ENCODE results near the gene PRR15.

Gene PRR15

DNA sequence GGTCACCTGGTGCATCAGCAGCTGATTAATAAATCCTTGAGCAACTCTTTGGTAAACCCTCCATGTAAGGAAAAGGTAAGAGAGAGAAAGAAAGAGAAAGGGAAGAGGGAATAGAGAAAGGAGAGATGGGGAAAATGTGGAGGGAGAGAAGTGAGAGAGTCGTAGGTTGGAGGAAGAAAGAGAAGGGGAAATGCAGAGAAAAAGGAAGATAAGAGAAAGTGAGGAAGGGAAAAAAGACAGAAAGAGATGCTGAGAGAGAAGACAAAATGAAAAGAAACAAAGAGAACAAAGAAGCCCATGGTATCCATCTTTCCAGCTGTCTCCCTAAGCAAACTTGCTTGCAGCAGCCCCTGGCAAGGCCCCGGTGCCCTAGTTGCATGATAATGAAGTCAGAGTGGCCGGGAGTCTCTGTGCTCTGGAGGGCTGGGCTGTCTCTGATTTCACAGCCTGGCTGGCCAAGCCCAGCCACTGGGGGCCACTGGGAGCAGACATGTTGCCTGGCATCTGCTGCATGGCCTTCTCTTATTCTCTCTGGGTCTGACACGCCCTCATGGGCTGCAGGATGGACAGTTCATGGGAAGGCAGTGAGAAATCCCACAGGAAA is 48.4 kb downstream of the PRR15 start:
- no peak for DNase-seq

DNA sequence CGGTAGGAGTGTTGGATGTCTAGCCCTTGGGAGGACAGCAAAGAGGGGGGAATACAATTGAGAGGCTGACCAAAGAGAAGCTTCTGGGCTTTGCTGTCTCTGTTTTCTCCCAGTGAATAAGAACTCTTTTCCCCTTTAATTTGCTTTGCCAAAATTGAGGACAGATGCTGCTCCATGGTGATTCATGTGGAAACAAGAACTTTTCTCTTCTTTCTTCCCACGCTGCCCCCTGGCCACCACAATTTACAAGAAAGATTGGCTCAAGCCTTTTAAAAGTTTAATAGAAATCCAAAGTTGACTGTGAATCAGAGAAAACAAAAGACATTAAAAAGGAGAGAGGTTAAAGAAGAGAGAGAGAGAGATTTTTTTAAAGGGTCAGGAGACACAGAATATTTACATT is 49.0 kb downstream of the PRR15 start:
- no peak for DNase-seq

DNA sequence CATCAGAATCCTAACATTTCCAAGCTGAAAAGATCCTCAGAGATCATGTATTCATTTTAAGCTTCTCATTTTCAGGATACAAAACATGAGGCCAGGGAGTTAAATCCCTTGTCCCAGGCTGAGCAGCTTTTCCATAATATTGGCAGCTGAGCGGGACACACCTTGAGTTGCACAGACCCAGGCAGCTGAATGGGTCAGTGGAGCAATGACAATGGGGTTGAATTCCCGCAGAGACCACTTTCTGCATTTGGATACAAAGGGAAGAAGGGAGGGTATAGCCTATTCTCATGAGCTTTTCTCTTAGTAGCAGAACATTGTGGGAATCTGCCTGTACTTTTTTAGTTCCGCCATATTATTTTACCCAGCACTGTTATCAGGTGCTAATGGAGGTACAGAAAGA is 49.5 kb downstream of the PRR15 start:
- no peak for DNase-seq

DNA sequence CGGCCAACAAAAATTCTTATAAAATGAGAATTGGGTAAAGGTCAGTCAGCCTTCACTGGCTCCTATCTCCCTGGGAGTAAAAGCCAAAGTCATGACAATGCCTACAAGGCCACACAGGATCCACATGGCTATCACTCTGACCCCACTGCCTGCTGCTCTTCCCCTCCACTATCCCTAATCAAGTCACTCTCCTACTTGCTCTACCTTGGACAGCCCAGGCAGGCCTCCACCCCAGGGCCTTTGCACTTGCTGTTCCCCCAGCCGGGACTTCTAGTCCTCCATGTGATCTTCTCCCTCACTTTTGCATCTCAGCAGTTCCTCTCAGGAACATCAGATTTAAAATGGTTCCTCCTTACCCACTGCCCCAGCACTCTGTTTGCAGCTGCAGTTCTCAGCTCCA is 50.6 kb downstream of the PRR15 start:
- DNase-seq, result no peak

Measured in stimulated activated CD4-positive, alpha-beta T cell treated with anti-CD3 and anti-CD28 coated beads, Interleukin-4, amount 100 ng/mL, for 1 hour (primary cell).